GM18505 (cell line): ENCODE results near the gene CFAP298.
A peak's percentile ranks its signal among the peaks of the same experiment; 100 is the strongest.

ENCODE experiments used
- ATAC-seq: cut with Tn5 transposase; IDR thresholded peaks from one replicate; pipeline ENCODE4 v1.9.1; 2021; ENCODE audit not compliant: unreplicated experiment
- POLR2A ChIP-seq: IDR thresholded peaks from 4 replicates; pipeline ENCODE4 v1.6.1; 2011; ENCODE audit warnings: borderline replicate concordance; ENCODE audit not compliant: insufficient read depth, insufficient read length; ENCODE audit errors: extremely low read depth

The CFAP298 gene

GRCh38 chr21:32585042-32585710 is 27.0 kb downstream of the CFAP298 start, which contains the start of gene TCP10L:
Gene TCP10L (minus strand): TSS chr21:32585523. CDS start chr21:32584304, 1,219 bp downstream.
- no peak for ATAC-seq
- TF ChIP-seq POLR2A = no peak

GRCh38 chr21:32584472-32584871 is 27.7 kb downstream of the CFAP298 start:
- no peak for TF ChIP-seq POLR2A
- no peak for ATAC-seq

GRCh38 chr21:32581732-32582131 is 30.4 kb downstream of the CFAP298 start:
- no peak for TF ChIP-seq POLR2A
- ATAC-seq = no peak

GRCh38 chr21:32580949-32581348 is 31.2 kb downstream of the CFAP298 start:
- TF ChIP-seq POLR2A = no peak
- no peak for ATAC-seq

- no peak for TF ChIP-seq POLR2A
- no peak for ATAC-seq
Measured at GRCh38 chr21:32578107-32578691, 34.0 kb downstream of the CFAP298 start.

GRCh38 chr21:32576011-32576410 is 36.2 kb downstream of the CFAP298 start:
- TF ChIP-seq POLR2A = no peak
- ATAC-seq = no peak

- no peak for TF ChIP-seq POLR2A
- ATAC-seq = no peak
Measured at GRCh38 chr21:32574946-32575925, 36.9 kb downstream of the CFAP298 start.

GRCh38 chr21:32572574-32573420 is 39.4 kb downstream of the CFAP298 start:
- ATAC-seq = no peak
- no peak for TF ChIP-seq POLR2A

GRCh38 chr21:32570456-32570855 is 41.7 kb downstream of the CFAP298 start:
- TF ChIP-seq POLR2A = no peak
- no peak for ATAC-seq

GRCh38 chr21:32569261-32570230 is 42.6 kb downstream of the CFAP298 start:
- ATAC-seq = peak; percentile 88
- TF ChIP-seq POLR2A = no peak

GRCh38 chr21:32567626-32568025 is 44.6 kb downstream of the CFAP298 start:
- ATAC-seq = no peak
- TF ChIP-seq POLR2A = no peak
